PC-9 (cell line): ENCODE measurements around the gene SLIT1. TPM values are rescaled to one million over a fixed set of nuclear protein-coding genes. Genes with fewer than 3 reads are reported as not detected.

ENCODE experiments used
- BruUV-seq: library from RNA; stranded (reverse); fragments of 400-500 nt; replicated peaks from 2 replicates; lab custom pipeline; 2021; lab: Mats Ljungman, UMichigan
- CTCF ChIA-PET: fragments of 300-600 bp; sonication (Branson Sonifier 250); formaldehyde crosslinking; loops from one replicate; lab custom pipeline; 2022; ENCODE audit warnings: antibody characterized with exemption; lab: Charles Lee
- POLR2A ChIA-PET: fragments of 300-600 bp; sonication (Branson Sonifier 250); formaldehyde crosslinking; loops from one replicate; lab custom pipeline; 2022; ENCODE audit warnings: antibody characterized with exemption; ENCODE audit not compliant: unreplicated experiment; lab: Charles Lee
- DNase-seq, 2 experiments: peaks; one replicate each; pipeline versions ENCODE4 v3.0.0 to v3.0.0-alpha.2; 2015 to 2022; ENCODE audit warnings: mixed read lengths in 1 of 2
- H2AFZ ChIP-seq: fragments of 200-600 bp; sonication (generic); 2 replicates; pipeline ENCODE4 v1.8.1; 2017; ENCODE audit warnings: antibody characterized with exemption
- H3F3A ChIP-seq: fragments of 200-600 bp; sonication (generic); 2 replicates; pipeline ENCODE4 v1.8.1; 2017; ENCODE audit warnings: antibody characterized with exemption, mild to moderate bottlenecking, low read depth; ENCODE audit not compliant: insufficient read depth
- H3K27ac ChIP-seq: fragments of 200-600 bp; sonication (generic); 2 replicates; pipeline ENCODE4 v1.6.1; 2016; ENCODE audit warnings: mixed run types
- H3K27me3 ChIP-seq: fragments of 200-600 bp; sonication (generic); 2 replicates; pipeline ENCODE4 v1.6.1; 2016; ENCODE audit warnings: low read depth, mixed run types; ENCODE audit not compliant: insufficient read depth
- H3K36me3 ChIP-seq: fragments of 200-600 bp; sonication (generic); 2 replicates; pipeline ENCODE4 v1.6.1; 2016; ENCODE audit warnings: low read depth, mixed run types
- H3K4me1 ChIP-seq: fragments of 200-600 bp; sonication (generic); replicated peaks from 2 replicates; pipeline ENCODE4 v1.6.1; 2016; ENCODE audit warnings: mixed run types; ENCODE audit not compliant: insufficient read depth
- H3K4me2 ChIP-seq: fragments of 200-600 bp; sonication (generic); 2 replicates; pipeline ENCODE4 v1.6.1; 2017; ENCODE audit warnings: mixed run types
- H3K4me3 ChIP-seq: fragments of 200-600 bp; sonication (generic); 2 replicates; pipeline ENCODE4 v1.6.1; 2016; ENCODE audit warnings: mixed run types
- H3K79me2 ChIP-seq: fragments of 200-600 bp; sonication (generic); 2 replicates; pipeline ENCODE4 v1.6.1; 2017; ENCODE audit warnings: low read depth, mixed run types
- H3K9me2 ChIP-seq: fragments of 200-600 bp; sonication (generic); 2 replicates; pipeline ENCODE4 v1.8.1; 2017; ENCODE audit warnings: mild to moderate bottlenecking; ENCODE audit not compliant: insufficient read depth
- H3K9me3 ChIP-seq: fragments of 200-600 bp; sonication (generic); 2 replicates; pipeline ENCODE4 v1.8.1; 2016; ENCODE audit warnings: low read depth; ENCODE audit not compliant: insufficient read depth
- H4K20me1 ChIP-seq: fragments of 200-600 bp; sonication (generic); 2 replicates; pipeline ENCODE4 v1.8.1; 2017; ENCODE audit not compliant: insufficient read depth
- CTCF ChIP-seq: fragments of 200-600 bp; sonication (generic); conservative IDR thresholded peaks from 2 replicates; pipeline ENCODE4 v1.6.1; 2017; ENCODE audit warnings: mixed run types, antibody characterized with exemption, mild to moderate bottlenecking, moderate library complexity
- EZH2 ChIP-seq: fragments of 200-600 bp; sonication (generic); IDR thresholded peaks from 2 replicates; pipeline ENCODE4 v1.8.0; 2017; ENCODE audit warnings: antibody characterized with exemption, low read depth
- intact Hi-C: fragments of 100-400 bp; cut with micrococcal nuclease; formaldehyde crosslinking; loops from one replicate; pipeline ENCODE4 v1.10.0; 2022; ENCODE audit not compliant: unreplicated experiment
- total RNA-seq: library from RNA; stranded (reverse); gene quantifications from 2 replicates; pipeline ENCODE4 v1.2.3, GENCODE V29; 2021

SLIT1 gene
- total RNA-seq, 1 experiment from 2014 or later = not detected

GRCh38 chr10:97062456-97062855 is 123.3 kb downstream of the SLIT1 start:
- DNase-seq = no peak
- H3K4me1 ChIP-seq = 0 out of 2 replicates have a peak, but pooled peaks cover 11% of the 10 kb centered on the region
- H3K9me3 ChIP-seq = no peaks in the 10 kb centered on the region
- H2AFZ ChIP-seq = no peak overlapping the region
- no peaks in the 10 kb centered on the region for H3K79me2 ChIP-seq
- H4K20me1 ChIP-seq = no peaks in the 10 kb centered on the region
- ChIA-PET POLR2A (no interaction called here), CTCF (no interaction called here)
- no peaks in the 10 kb centered on the region for H3K27me3 ChIP-seq
- no peaks in the 10 kb centered on the region for H3F3A ChIP-seq
- no peak overlapping the region for H3K27ac ChIP-seq
- TF ChIP-seq CTCF = no peak
- no peak for TF ChIP-seq EZH2
- intact Hi-C loops = no loop called here
- H3K9me2 ChIP-seq = no peaks in the 10 kb centered on the region
- no TSS peak for BruUV-seq
- no peak overlapping the region for H3K4me2 ChIP-seq
- no peak overlapping the region for H3K4me3 ChIP-seq
- H3K36me3 ChIP-seq = no peaks in the 10 kb centered on the region

- CTCF ChIA-PET = no interaction called here
- BruUV-seq = no TSS peak
- H3K36me3 ChIP-seq = no peaks in the 10 kb centered on the region
- TF ChIP-seq EZH2 (no peak), CTCF (no peak)
- 0 out of 2 replicates have a peak, but pooled peaks cover 11% of the 10 kb centered on the region for H3K4me1 ChIP-seq
- H3K9me2 ChIP-seq = no peaks in the 10 kb centered on the region
- no peak overlapping the region for H3K4me2 ChIP-seq
- H2AFZ ChIP-seq = no peak overlapping the region
- no peak overlapping the region for H3K4me3 ChIP-seq
- intact Hi-C loops = no loop called here
- H3K27me3 ChIP-seq = no peaks in the 10 kb centered on the region
- no peaks in the 10 kb centered on the region for H3K79me2 ChIP-seq
- no peak overlapping the region for H3K27ac ChIP-seq
- H4K20me1 ChIP-seq = no peaks in the 10 kb centered on the region
- H3K9me3 ChIP-seq = no peaks in the 10 kb centered on the region
- no peak for DNase-seq
- POLR2A ChIA-PET = no interaction called here
- H3F3A ChIP-seq = no peaks in the 10 kb centered on the region
These were observed 123.7 kb downstream of the SLIT1 start for GRCh38 chr10:97062046-97062445.

GRCh38 chr10:97061423-97061822 is 124.3 kb downstream of the SLIT1 start:
- Histone ChIP-seq H4K20me1 (no peaks in the 10 kb centered on the region), H3K9me2 (no peaks in the 10 kb centered on the region), H3K4me3 (no peak overlapping the region), H3K27ac (no peak overlapping the region), H3F3A (no peaks in the 10 kb centered on the region), H3K27me3 (no peaks in the 10 kb centered on the region), H3K79me2 (no peaks in the 10 kb centered on the region), H3K4me2 (no peak overlapping the region), H3K4me1 (0 out of 2 replicates have a peak, but pooled peaks cover 11% of the 10 kb centered on the region), H3K36me3 (no peaks in the 10 kb centered on the region), H3K9me3 (no peaks in the 10 kb centered on the region), H2AFZ (no peak overlapping the region)
- no TSS peak for BruUV-seq
- ChIA-PET CTCF (no interaction called here), POLR2A (no interaction called here)
- TF ChIP-seq EZH2 (no peak), CTCF (no peak)
- intact Hi-C loops = no loop called here
- no peak for DNase-seq
